HEK293 (cell line): ENCODE measurements around the gene TEPSIN.

Source experiments
- CTCF ChIA-PET: fragments of 350-600 bp; formaldehyde crosslinking; extraction: SDS; loops from one replicate; lab custom pipeline; 2021; ENCODE audit warnings: antibody characterized with exemption; lab: Yijun Ruan, JAX
- POLR2A ChIA-PET: fragments of 300-600 bp; formaldehyde crosslinking; extraction: SDS; loops from one replicate; lab custom pipeline; 2020; ENCODE audit warnings: antibody characterized with exemption, inconsistent platforms; lab: Yijun Ruan, JAX
- H3K27ac ChIP-seq: fragments of 200-500 bp; sonication (Bioruptor generic); 2 replicates; pipeline ENCODE4 v1.5.1; 2014; ENCODE audit warnings: low read depth, low read length, control low read depth, inconsistent platforms; ENCODE audit errors: extremely low read depth
- H3K36me3 ChIP-seq, 2 experiments: fragments of 200-500 bp in 1 of 2; sonication (Bioruptor generic) in 1 of 2; 1 replicate in 1 of 2; 2 replicates in 1 of 2; pipeline ENCODE4 v1.5.1; 2014 to 2017; ENCODE audit warnings: inconsistent platforms in 2 of 2, low read length in 2 of 2; ENCODE audit not compliant: control insufficient read depth in 2 of 2, insufficient read depth in 1 of 2
- H3K4me1 ChIP-seq: fragments of 200-500 bp; sonication (Bioruptor generic); 2 replicates; pipeline ENCODE4 v1.5.1; 2014; ENCODE audit warnings: mild to moderate bottlenecking, low read length, inconsistent platforms; ENCODE audit not compliant: control insufficient read depth, insufficient read depth
- H3K4me3 ChIP-seq: 2 replicates; pipeline ENCODE4 v1.5.1; 2011; ENCODE audit warnings: low read depth, mild to moderate bottlenecking, control low read depth, low read length, moderate library complexity
- H3K9me3 ChIP-seq: fragments of 200-500 bp; sonication (Bioruptor generic); 2 replicates; pipeline ENCODE4 v1.5.1; 2014; ENCODE audit warnings: low read depth, low read length, inconsistent platforms; ENCODE audit not compliant: control insufficient read depth, insufficient read depth
- GLIS2 ChIP-seq: fragments of 450-650 bp; formaldehyde crosslinking; IDR thresholded peaks from 2 replicates; pipeline ENCODE4 v1.5.1; 2016; ENCODE audit warnings: missing biosample characterization, missing genetic modification characterization
- MYNN ChIP-seq: fragments of 450-650 bp; formaldehyde crosslinking; IDR thresholded peaks from 2 replicates; pipeline ENCODE4 v1.5.1; 2016; ENCODE audit warnings: missing biosample characterization, missing genetic modification characterization, borderline replicate concordance
- MZF1 ChIP-seq: fragments of 450-650 bp; formaldehyde crosslinking; IDR thresholded peaks from 2 replicates; pipeline ENCODE4 v1.5.1; 2017; ENCODE audit warnings: missing biosample characterization, missing genetic modification characterization, borderline replicate concordance
- PATZ1 ChIP-seq: fragments of 450-650 bp; formaldehyde crosslinking; IDR thresholded peaks from 2 replicates; pipeline ENCODE4 v1.5.1; 2016; ENCODE audit warnings: missing biosample characterization, missing genetic modification characterization
- SP2 ChIP-seq: fragments of 450-650 bp; formaldehyde crosslinking; IDR thresholded peaks from 2 replicates; pipeline ENCODE4 v1.5.1; 2016; ENCODE audit warnings: missing biosample characterization, missing genetic modification characterization
- ZFP3 ChIP-seq: fragments of 450-650 bp; formaldehyde crosslinking; IDR thresholded peaks from 2 replicates; pipeline ENCODE4 v1.5.1; 2016; ENCODE audit warnings: low read depth, missing biosample characterization, missing genetic modification characterization
- ZNF10 ChIP-seq: fragments of 450-650 bp; formaldehyde crosslinking; IDR thresholded peaks from 2 replicates; pipeline ENCODE4 v1.5.1; 2017; ENCODE audit warnings: missing biosample characterization, missing genetic modification characterization
- ZNF112 ChIP-seq: fragments of 450-650 bp; formaldehyde crosslinking; IDR thresholded peaks from 2 replicates; pipeline ENCODE4 v1.5.0; 2017; ENCODE audit warnings: missing biosample characterization, missing genetic modification characterization
- ZNF132 ChIP-seq: fragments of 450-650 bp; formaldehyde crosslinking; IDR thresholded peaks from 2 replicates; pipeline ENCODE4 v1.5.1; 2017; ENCODE audit warnings: missing biosample characterization, missing genetic modification characterization, borderline replicate concordance
- ZNF18 ChIP-seq: fragments of 450-650 bp; formaldehyde crosslinking; IDR thresholded peaks from 2 replicates; pipeline ENCODE4 v1.5.1; 2016; ENCODE audit warnings: missing biosample characterization, missing genetic modification characterization
- ZNF24 ChIP-seq: fragments of 450-650 bp; formaldehyde crosslinking; IDR thresholded peaks from 2 replicates; pipeline ENCODE4 v1.5.1; 2016; ENCODE audit warnings: missing biosample characterization, missing genetic modification characterization
- ZNF266 ChIP-seq: fragments of 450-650 bp; formaldehyde crosslinking; IDR thresholded peaks from 2 replicates; pipeline ENCODE4 v1.5.1; 2016; ENCODE audit warnings: missing biosample characterization, missing genetic modification characterization, low read depth
- ZNF37A ChIP-seq: fragments of 450-650 bp; IDR thresholded peaks from 2 replicates; pipeline ENCODE4 v1.5.1; 2018; ENCODE audit warnings: missing biosample characterization, missing genetic modification characterization
- ZNF404 ChIP-seq: fragments of 450-650 bp; formaldehyde crosslinking; IDR thresholded peaks from 2 replicates; pipeline ENCODE4 v1.5.1; 2017; ENCODE audit warnings: missing biosample characterization, missing genetic modification characterization
- ZNF521 ChIP-seq: fragments of 450-650 bp; formaldehyde crosslinking; IDR thresholded peaks from 2 replicates; pipeline ENCODE4 v1.5.1; 2017; ENCODE audit warnings: missing biosample characterization, mild to moderate bottlenecking, missing genetic modification characterization
- ZNF843 ChIP-seq: fragments of 450-650 bp; formaldehyde crosslinking; IDR thresholded peaks from 2 replicates; pipeline ENCODE4 v1.5.1; 2016; ENCODE audit warnings: missing biosample characterization, missing genetic modification characterization
- ZSCAN30 ChIP-seq: fragments of 450-650 bp; IDR thresholded peaks from 2 replicates; pipeline ENCODE4 v1.5.1; 2018; ENCODE audit warnings: missing biosample characterization, mild to moderate bottlenecking, missing genetic modification characterization, moderate library complexity
- TF ChIP-seq, protein P1 (sequence below): fragments of 450-650 bp; formaldehyde crosslinking; IDR thresholded peaks from 2 replicates; pipeline ENCODE4 v1.5.0; 2017; ENCODE audit warnings: missing biosample characterization, missing genetic modification characterization, borderline replicate concordance
- TF ChIP-seq, protein P2 (sequence below): fragments of 450-650 bp; formaldehyde crosslinking; IDR thresholded peaks from 2 replicates; pipeline ENCODE4 v1.5.1; 2016; ENCODE audit warnings: missing biosample characterization, missing genetic modification characterization, borderline replicate concordance

Gene TEPSIN

GRCh38 chr17:81202318-81202717 is 36.5 kb downstream of the TEPSIN start (continued):
- TF ChIP-seq, protein P1, sequence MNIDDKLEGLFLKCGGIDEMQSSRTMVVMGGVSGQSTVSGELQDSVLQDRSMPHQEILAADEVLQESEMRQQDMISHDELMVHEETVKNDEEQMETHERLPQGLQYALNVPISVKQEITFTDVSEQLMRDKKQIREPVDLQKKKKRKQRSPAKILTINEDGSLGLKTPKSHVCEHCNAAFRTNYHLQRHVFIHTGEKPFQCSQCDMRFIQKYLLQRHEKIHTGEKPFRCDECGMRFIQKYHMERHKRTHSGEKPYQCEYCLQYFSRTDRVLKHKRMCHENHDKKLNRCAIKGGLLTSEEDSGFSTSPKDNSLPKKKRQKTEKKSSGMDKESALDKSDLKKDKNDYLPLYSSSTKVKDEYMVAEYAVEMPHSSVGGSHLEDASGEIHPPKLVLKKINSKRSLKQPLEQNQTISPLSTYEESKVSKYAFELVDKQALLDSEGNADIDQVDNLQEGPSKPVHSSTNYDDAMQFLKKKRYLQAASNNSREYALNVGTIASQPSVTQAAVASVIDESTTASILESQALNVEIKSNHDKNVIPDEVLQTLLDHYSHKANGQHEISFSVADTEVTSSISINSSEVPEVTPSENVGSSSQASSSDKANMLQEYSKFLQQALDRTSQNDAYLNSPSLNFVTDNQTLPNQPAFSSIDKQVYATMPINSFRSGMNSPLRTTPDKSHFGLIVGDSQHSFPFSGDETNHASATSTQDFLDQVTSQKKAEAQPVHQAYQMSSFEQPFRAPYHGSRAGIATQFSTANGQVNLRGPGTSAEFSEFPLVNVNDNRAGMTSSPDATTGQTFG (tag by site-specific recombination) = no peak
- TF ChIP-seq ZNF18 (tag by site-specific recombination) (no peak), ZNF10 (no peak)

GRCh38 chr17:81200695-81201580 is 37.9 kb downstream of the TEPSIN start:
- Histone ChIP-seq H3K4me1 (no peaks in the 10 kb centered on the region), H3K27ac (0 out of 2 replicates have a peak overlapping the region, but pooled peaks have one; percentile 14), H3K36me3 (peaks cover 8 to 74% of the 10 kb centered on the region in 2 experiments; a peak in 2 of 3 replicates), H3K4me3 (no peak overlapping the region), H3K9me3 (no peaks in the 10 kb centered on the region)
- TF ChIP-seq PATZ1 (tag by site-specific recombination) (peak; percentile 27; the same call in 1 of the 2 replicates), ZFP3 (tag by site-specific recombination) (no peak), ZSCAN30 (tag by site-specific recombination) (peak; percentile 66), ZNF37A (tag by site-specific recombination) (no peak), GLIS2 (tag by site-specific recombination) (peak; percentile 37; the same call in 1 of the 2 replicates)
- ChIA-PET CTCF (interaction anchor here (0.5 to 2.1 kb wide), 22 partner anchors 10 to 778 kb away, joined by 3 to 12 read pairs (median 4); partner anchors contain the start of genes NDUFAF8, PVALEF and TEPSIN), POLR2A (interaction anchor here (0.7 to 1.3 kb wide), 3 partner anchors 22 to 379 kb away, joined by 3 read pairs; partner anchors contain the start of gene CEP131)

GRCh38 chr17:81200201-81200600 is 38.7 kb downstream of the TEPSIN start:
- CTCF ChIA-PET = interaction anchor here (0.9 to 2.1 kb wide), 9 partner anchors 10 to 57 kb away, joined by 3 to 12 read pairs (median 4); partner anchors contain the start of genes NDUFAF8, PVALEF and TEPSIN
- Histone ChIP-seq H3K4me1 (no peaks in the 10 kb centered on the region), H3K4me3 (no peak overlapping the region), H3K36me3 (peaks cover 3 to 77% of the 10 kb centered on the region in 2 experiments; a peak in 2 of 3 replicates), H3K27ac (no peak overlapping the region), H3K9me3 (no peaks in the 10 kb centered on the region)
- POLR2A ChIA-PET = interaction anchor here (0.7 to 1.3 kb wide), 3 partner anchors 23 to 380 kb away, joined by 3 read pairs; partner anchors contain the start of gene CEP131
- no peak for TF ChIP-seq SP2
- TF ChIP-seq ZNF266 (tag by site-specific recombination) = no peak
- TF ChIP-seq ZNF521 (tag by site-specific recombination) = no peak
- TF ChIP-seq ZNF843 (tag by site-specific recombination) = no peak
- TF ChIP-seq ZNF112 (tag by site-specific recombination) = no peak
- no peak for TF ChIP-seq MZF1 (tag by site-specific recombination)
- no peak for TF ChIP-seq MYNN
- TF ChIP-seq ZNF132 = no peak
- TF ChIP-seq, protein P2, sequence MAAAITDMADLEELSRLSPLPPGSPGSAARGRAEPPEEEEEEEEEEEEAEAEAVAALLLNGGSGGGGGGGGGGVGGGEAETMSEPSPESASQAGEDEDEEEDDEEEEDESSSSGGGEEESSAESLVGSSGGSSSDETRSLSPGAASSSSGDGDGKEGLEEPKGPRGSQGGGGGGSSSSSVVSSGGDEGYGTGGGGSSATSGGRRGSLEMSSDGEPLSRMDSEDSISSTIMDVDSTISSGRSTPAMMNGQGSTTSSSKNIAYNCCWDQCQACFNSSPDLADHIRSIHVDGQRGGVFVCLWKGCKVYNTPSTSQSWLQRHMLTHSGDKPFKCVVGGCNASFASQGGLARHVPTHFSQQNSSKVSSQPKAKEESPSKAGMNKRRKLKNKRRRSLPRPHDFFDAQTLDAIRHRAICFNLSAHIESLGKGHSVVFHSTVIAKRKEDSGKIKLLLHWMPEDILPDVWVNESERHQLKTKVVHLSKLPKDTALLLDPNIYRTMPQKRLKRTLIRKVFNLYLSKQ = no peak
- no peak for TF ChIP-seq ZNF24
- TF ChIP-seq ZNF404 = no peak
